ENCODE data around the gene CLIC5. TPM values are rescaled to one million over a fixed set of nuclear protein-coding genes. Genes with fewer than 3 reads are reported as not detected.

CLIC5 gene
- total RNA-seq, 4 donors from 2014 or later: 0.56 to 1.3 (median 1.2) TPM

DNA sequence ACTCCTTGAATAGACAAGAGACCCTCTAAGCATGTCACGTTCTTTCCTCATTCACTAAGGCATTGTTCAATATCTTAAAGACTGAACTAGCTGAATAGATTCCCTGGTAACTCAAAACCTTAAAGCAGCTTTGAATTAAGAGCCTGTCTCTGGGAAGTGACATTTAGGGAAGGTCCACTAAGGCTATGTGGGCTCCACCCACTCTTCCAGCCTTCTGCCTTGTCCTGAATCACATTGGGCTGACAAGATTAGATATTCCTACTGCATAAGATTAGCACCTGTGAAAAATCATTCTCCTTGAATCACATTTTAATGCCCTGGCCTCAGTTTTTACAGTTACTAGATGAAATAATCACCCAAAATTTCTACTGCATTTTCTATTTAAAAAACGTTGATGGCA lies 36.3 kb downstream of the CLIC5 start:
- no peaks in the 10 kb centered on the region for H3K4me1 ChIP-seq
- no peaks in the 10 kb centered on the region for H3K27me3 ChIP-seq
- intact Hi-C loops (cut with DNase I): no loop called here
- DNase-seq: no peak
- H3K4me3 ChIP-seq: no peak overlapping the region
- no peaks in the 10 kb centered on the region for H3K9me3 ChIP-seq
- TF ChIP-seq CTCF (IDR thresholded peaks at IDR 0.05) (no peak), POLR2A (IDR thresholded peaks at IDR 0.05) (no peak)
- H3K27ac ChIP-seq: no peak overlapping the region
- no peaks in the 10 kb centered on the region for H3K36me3 ChIP-seq
- WGBS, 2 donors: 39 to 58% methylated on average over 2 of the region's 2 CpGs

- Histone ChIP-seq H3K4me3 (no peak overlapping the region), H3K27me3 (no peaks in the 10 kb centered on the region), H3K4me1 (no peaks in the 10 kb centered on the region), H3K9me3 (no peaks in the 10 kb centered on the region), H3K36me3 (no peaks in the 10 kb centered on the region), H3K27ac (no peak overlapping the region)
- intact Hi-C loops (cut with DNase I): no loop called here
- no peak for DNase-seq
- TF ChIP-seq CTCF (IDR thresholded peaks at IDR 0.05): no peak
- TF ChIP-seq POLR2A (IDR thresholded peaks at IDR 0.05): no peak
Measured at GRCh38 chr6:45974596-45974995, 41.1 kb downstream of the CLIC5 start.

DNA sequence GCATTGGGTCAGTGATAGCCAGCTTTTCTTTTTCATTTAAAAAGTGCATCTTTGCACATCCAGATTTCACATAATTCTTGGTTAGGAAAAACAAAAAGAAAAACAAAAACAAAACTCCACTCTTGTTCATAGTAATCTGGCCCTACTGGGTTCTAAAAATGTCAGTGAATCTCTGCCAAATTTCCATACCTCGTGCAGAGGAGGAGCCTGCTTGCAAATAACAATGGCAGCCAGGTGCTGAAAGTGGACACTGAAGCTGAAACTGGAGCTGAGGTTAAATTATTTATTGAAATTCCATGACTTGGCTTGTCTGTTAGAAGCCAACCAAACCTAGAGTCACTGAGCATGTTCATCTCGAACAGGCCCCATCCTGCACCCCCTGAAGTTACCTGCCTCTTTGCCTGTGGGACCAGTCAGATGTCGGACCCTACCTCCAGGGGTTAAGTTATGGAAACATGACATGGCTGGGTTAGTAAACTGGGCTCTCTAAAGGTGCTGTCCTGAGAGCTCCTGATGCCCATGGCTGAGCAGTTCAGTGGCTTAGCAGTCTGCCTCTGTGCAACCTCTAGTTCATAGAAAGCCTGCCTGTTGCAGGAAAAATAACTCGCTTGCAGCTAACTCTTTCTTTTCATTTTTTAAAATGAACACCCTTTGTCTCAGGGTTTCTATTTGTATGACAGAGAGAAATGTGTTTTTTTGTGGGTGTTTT lies 42.7 kb downstream of the CLIC5 start:
- no peaks in the 10 kb centered on the region for H3K4me1 ChIP-seq
- no peaks in the 10 kb centered on the region for H3K36me3 ChIP-seq
- no peaks in the 10 kb centered on the region for H3K9me3 ChIP-seq
- DNase-seq: no peak
- intact Hi-C loops (cut with DNase I): no loop called here
- 77 to 86% methylated on average over 4 of the region's 4 CpGs for WGBS, 2 donors
- H3K27me3 ChIP-seq: no peaks in the 10 kb centered on the region
- no peak for TF ChIP-seq CTCF (IDR thresholded peaks at IDR 0.05)
- no peak for TF ChIP-seq POLR2A (IDR thresholded peaks at IDR 0.05)
- H3K4me3 ChIP-seq: no peak overlapping the region
- no peak overlapping the region for H3K27ac ChIP-seq

DNA sequence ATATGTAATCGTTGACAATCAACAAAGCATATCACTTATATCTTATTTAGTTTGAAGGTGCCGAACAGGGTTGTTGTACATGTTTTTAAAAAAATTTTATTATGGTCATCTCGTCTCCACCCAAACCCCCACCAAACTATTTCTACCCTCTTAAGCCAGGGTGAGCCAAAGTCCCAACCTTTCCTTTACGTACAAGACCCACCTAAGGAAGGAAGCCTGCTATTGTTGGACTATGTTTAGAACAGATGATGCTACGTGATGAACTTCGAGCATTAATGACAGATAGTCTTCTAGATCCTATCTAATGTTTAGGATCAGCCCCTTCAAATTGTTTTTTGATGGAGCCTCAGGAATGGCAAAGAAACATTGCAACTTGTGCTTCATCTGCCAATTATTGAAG lies 44.4 kb downstream of the CLIC5 start:
- no peaks in the 10 kb centered on the region for H3K9me3 ChIP-seq
- WGBS, 2 donors: 66 to 81% methylated on average over 6 of the region's 6 CpGs

GRCh38 chr6:45970326-45970725 lies 45.3 kb downstream of the CLIC5 start:
- Histone ChIP-seq H3K9me3 (no peaks in the 10 kb centered on the region), H3K36me3 (no peaks in the 10 kb centered on the region), H3K27me3 (no peaks in the 10 kb centered on the region), H3K27ac (no peak overlapping the region), H3K4me3 (no peak overlapping the region), H3K4me1 (no peaks in the 10 kb centered on the region)
- no peak for DNase-seq
- WGBS, 2 donors: 5 to 9% methylated on average over 2 of the region's 2 CpGs
- no peak for TF ChIP-seq CTCF (IDR thresholded peaks at IDR 0.05)
- TF ChIP-seq POLR2A (IDR thresholded peaks at IDR 0.05): no peak
- intact Hi-C loops (cut with DNase I): no loop called here

More for the DNA sequence above, 44.4 kb downstream of the CLIC5 start:
- no peak overlapping the region for H3K27ac ChIP-seq
- H3K36me3 ChIP-seq: no peaks in the 10 kb centered on the region
- DNase-seq: no peak
- no peak for TF ChIP-seq POLR2A (IDR thresholded peaks at IDR 0.05)
- TF ChIP-seq CTCF (IDR thresholded peaks at IDR 0.05): no peak
- H3K4me3 ChIP-seq: no peak overlapping the region
- intact Hi-C loops (cut with DNase I): no loop called here
- no peaks in the 10 kb centered on the region for H3K27me3 ChIP-seq
- no peaks in the 10 kb centered on the region for H3K4me1 ChIP-seq

Measured in esophagus squamous epithelium (tissue), 5 donors.